Stimulated activated CD8-positive, alpha-beta memory T cell treated with anti-CD3 and anti-CD28 coated beads, Interleukin-15, amount 100 ng/mL, for 24 hours (primary cell): Measurements from ENCODE around the gene MCF2L.
"Not testable (repeated sequence)": the region's sequence is repeated elsewhere in the genome, so short reads cannot be mapped to it uniquely, and the experiment has no call there.

Source experiments
- DNase-seq: peaks from one replicate; pipeline ENCODE4 v3.0.0-alpha.2; 2020; ENCODE audit warnings: low read depth

Gene MCF2L, protein sequence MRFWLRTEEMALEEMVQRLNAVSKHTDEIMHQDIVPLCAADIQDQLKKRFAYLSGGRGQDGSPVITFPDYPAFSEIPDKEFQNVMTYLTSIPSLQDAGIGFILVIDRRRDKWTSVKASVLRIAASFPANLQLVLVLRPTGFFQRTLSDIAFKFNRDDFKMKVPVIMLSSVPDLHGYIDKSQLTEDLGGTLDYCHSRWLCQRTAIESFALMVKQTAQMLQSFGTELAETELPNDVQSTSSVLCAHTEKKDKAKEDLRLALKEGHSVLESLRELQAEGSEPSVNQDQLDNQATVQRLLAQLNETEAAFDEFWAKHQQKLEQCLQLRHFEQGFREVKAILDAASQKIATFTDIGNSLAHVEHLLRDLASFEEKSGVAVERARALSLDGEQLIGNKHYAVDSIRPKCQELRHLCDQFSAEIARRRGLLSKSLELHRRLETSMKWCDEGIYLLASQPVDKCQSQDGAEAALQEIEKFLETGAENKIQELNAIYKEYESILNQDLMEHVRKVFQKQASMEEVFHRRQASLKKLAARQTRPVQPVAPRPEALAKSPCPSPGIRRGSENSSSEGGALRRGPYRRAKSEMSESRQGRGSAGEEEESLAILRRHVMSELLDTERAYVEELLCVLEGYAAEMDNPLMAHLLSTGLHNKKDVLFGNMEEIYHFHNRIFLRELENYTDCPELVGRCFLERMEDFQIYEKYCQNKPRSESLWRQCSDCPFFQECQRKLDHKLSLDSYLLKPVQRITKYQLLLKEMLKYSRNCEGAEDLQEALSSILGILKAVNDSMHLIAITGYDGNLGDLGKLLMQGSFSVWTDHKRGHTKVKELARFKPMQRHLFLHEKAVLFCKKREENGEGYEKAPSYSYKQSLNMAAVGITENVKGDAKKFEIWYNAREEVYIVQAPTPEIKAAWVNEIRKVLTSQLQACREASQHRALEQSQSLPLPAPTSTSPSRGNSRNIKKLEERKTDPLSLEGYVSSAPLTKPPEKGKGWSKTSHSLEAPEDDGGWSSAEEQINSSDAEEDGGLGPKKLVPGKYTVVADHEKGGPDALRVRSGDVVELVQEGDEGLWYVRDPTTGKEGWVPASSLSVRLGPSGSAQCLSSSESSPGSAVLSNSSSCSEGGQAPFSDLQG

DNA sequence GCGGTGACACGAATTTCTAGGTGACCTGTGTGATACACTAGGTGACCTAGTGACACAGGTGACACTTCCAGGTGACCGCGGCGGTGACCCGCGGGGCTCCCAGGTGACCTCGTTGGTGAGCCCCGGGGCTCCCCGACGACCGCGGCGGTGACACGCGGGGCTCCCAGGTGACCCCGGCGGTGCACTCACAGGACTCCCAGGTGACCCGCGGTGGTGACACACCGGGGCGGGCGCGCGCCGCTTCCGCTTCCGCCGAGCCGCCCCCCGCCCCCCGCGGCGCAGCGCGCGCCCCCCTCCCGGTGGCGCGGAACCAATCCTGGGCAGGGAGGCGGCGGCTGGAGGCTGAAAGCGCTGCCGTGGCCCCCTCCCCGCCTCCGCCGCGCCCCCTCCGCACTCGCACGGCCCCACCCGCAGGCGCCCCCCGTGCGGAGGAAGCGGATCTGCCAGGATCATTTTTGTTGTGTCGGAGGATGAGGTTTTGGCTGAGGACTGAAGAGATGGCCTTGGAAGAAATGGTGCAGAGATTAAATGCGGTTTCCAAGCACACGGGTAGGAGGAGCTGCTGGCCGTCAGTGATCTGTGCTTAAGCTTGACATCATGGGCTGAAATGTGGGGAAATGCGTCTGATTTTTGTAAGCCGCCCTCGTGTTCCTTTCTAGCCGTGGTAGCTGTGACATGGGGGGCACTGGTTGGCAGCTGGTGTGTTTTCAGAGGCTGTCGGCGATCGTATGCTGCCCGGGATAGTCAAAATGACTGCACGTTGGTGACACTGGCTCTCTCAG, at the start of gene MCF2L:
Gene MCF2L (plus strand): TSS at position 305 of the 782 bp plus-strand sequence. CDS start 166 bp downstream, at position 471.
- DNase-seq, result peak; percentile 43

DNA sequence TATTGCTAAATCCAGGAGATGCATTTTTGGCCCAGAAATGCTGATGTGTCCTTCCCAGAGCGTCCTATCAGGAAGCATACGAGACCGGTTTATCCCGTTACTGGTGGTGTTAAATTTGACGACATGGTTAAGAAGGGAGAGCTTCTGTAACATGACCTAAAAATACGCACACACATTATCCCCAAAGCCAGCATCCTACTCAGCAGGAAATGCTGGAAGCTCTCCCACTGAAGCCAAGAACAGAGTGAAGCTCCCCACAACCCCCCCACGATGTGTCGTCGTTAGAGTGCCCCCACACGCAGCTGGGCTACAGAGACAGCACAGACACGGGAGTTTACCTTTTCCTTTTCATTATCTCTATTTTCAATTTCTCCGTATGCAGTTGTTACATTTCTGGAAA, 45.1 kb upstream of the MCF2L start:
- DNase-seq, result no peak

DNA sequence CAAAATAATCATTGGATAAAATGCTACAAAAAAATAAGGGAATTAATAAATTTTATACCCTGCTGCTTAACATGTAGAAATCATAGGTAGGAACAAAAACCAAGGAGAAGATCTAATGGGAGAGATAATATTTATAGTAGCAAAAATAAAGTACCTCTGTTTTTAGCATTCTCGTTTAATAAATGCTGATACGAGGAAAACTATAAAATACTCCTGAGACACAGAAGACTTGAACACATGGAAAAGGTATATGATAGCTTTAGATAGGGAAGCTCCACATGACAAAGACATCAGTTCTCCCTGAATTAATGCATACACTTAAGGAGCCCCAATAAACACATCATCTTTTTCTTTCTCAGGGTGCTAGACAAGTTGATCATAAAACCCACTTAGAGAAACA, 44.6 kb upstream of the MCF2L start:
- DNase-seq, result no peak

DNA sequence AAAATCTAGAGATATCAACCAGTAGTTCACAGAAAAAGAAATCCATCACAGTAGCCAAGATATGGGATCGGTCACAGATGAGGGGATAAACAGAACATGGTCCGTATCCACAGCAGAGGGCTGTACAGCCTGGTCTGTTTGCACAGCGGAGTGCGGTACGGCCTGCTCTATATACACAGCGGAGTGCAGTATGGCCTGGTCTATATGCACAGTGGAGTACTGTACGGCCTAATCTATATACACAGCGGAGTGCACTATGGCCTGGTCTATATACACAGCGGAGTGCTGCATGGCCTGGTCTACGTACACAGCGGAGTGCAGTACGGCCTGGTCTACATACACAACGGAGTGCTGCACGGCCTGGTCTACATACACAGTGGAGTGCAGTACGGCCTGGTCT, 43.0 kb upstream of the MCF2L start:
- no peak for DNase-seq

DNA sequence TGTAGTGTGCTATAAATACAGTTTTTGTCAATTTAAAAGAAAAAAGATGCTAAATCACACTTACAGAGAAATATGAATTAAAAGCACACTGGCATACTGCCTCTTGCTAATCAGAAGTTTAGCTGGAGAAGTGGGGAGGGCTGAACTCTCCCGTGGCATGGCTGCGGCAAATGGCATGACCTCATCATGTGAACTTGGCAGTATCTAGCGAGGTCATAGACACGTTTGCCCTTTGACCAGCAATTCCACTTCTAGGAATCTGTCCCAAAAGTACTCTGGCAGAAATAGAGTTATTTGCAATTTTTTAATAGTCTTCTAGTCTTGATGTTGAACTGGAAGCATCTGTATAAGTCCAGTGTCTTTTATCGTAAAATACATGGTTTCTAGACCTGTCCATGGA, 42.0 kb upstream of the MCF2L start:
- DNase-seq, result no peak

DNA sequence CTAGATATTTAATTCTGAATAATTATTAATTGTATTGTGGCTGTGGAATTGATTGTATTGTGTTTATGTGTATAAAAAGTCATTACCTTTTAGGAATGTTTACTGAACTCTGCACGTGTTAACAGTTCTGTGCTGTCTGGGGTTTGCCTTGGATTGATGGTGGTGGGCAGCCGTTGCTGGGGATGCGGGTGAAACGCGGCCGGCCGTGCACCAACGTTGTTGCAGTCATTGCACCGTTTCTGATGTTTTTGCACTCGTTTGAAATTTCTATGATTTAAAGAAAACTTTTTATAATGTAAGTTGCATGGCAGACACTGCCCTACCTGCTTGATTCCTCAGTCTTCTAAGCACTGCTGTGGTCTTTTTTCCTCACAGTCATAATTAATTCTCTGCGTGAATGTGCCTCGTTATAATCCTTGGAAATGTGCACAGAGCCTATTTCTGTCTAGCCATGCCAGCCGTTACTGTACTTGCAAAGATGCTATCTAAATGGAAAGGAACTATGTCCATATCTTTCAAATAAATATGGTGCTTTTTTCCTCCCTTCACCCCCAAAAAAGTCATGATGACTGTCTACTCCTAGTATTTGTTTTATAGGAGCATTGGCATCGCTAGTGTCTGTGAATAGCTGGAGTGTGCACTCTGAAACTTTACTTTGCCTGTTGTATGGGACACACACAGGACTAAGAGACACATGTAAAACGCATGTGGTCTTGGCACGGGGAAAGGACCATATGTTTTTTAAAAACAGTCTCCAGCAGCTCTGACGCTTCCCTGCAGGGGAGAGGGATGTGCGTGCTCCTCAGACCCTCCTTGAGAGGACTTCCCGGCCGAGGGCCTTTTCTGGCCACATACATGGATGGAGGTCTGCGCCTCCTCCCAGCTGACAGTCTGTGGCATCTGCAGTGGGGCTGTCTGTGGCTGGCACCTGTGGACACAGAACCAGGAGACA, 40.7 kb upstream of the MCF2L start:
- no peak for DNase-seq

DNA sequence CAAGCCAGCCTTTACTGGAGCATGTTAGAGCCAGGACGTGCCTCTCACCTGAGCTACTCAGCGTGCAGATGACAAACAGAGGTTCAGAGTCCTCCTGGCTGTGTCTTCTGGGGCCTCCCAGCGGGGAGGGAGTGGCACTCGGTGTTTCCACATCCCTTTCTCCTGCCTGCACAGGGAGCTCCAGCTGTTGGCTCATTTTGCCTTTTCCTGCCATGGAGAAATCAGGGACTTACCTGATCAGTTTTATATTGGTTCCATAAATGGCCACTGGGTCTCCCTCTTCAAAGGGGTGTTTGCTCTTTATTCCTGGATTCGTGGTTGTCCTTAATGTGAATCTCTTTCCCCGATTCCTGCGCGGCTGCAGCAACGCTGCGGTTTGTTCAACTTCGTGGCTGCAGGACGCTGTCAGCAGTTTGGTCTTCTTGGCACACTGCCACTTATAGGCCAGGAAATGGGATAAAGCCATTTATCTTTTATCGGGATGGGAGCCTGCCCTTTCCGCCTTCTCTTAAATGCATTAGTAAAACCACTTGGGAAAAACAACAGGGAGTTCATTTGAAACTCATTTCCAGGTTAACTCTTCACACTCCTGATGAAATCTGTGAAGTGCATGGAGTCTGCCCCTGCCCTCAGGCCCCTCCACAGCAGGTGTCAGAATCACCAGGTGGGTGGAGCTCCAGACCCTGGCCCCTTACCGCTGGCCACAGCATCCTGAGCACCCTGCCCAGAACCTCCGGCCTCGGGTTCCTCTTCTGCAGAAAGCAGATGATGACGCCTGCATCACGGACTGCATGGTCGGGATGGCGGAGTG, 39.8 kb upstream of the MCF2L start:
- DNase-seq, result no peak

DNA sequence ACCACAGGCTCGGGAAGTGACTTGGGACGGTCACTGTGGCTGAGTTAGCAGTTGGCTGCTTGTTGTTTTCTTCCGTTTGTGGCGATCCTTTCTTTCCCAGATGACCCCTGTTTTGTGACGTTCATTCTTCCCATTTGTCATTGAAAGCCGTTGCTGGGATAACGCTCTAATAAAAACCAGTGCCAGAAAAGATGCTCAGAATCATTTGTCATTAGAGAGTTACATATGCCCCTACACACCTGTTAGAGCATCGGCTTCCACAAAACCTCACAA, 39.3 kb upstream of the MCF2L start:
- no peak for DNase-seq

DNA sequence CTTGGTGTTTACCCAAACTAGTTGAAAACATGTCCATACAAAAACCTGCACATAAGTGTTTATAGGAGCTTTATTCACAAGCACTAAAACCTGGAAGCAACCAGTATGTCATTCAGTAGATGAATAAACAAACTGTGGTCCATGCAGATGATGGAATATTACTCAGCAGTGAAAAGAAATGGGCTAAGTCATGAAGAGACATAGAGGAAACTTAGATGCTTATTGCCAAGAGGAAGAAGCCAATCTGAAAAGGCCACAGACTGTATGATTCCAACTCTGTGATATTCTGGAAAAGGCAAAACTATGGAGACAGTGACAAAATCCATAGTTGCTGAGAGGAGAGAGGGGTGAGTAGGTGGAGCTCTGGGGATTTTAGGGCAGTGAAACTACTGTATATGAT, 38.8 kb upstream of the MCF2L start:
- DNase-seq, result no peak

DNA sequence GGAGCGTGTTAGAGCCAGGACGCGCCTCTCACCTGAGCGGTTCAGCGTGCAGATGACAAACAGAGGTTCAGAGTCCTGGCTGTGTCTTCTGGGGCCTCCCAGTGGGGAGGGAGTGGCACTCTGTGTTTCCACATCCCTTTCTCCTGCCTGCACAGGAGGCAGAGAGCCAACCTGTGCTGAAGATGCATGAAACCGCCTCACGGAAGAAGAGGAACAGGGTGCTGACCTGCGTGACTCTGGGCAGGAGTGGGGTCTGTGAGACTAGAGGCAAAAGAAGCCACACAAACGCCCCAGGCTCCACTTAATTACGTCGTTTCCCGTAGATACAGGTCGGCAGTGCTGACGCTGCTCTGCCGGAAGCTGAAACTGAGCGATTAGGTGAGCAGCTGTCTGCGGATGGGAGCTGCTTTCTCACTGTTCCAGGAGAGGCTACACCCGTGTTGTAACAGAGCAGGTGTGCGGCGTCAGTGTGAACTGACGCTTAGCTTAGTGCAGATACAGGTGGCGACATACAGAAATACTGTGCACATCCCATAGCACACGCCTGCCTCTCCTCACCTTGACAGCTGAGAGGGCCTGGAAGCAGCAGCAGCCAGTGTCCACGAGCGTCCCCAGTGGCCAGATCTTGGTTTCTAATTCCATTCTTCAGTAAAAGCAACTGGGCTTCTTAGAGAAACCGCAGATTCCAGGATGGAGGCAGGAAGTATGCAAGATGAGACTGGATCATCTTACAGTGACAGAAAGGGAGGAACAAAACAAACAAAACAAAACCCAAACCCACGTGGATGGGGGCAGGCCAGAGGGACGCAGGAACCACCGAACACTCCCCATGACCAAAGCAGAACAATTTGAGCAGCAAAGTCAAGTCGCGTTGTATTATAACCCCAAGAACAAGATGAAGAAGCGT, 37.7 kb upstream of the MCF2L start:
- no peak for DNase-seq

DNA sequence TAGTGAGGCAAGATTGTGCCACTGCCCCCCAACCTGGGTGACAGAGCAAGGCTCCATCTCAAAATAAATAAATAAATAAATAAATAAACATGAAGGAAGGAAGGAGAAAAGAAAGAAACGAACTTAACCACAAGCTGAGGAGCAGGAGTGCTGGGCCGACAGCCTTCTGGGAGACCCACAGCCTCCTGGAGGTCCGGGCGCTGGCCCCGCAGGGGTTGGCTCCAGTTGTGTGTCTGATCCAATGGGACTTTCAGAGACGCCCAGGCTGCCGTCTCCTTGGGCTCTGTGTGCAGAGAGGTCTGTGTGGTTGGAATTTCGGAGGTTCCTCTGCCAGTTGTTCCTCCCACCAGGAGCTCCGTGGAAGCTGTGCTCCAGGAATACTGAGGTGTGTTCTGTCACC, 36.0 kb upstream of the MCF2L start:
- no peak for DNase-seq

DNA sequence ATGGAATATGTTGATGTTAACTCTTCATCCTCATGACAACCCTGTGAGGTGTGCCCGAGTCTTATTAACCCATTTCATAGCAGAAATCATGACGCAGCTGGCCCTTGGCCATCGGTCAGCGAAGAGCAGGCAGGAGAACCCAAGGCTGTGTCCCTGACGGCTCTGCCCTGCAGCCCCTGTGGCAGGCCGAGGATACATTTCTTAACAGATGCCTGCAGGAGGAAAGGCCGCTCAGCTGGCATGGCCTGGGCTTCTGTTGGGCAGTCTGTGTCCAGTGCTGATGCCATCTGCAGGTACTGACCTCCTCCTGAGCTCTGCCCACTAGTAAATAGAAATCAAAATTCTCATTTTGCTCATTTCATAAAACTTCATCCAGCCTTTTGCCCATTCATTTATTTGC, 35.4 kb upstream of the MCF2L start:
- DNase-seq, result no peak

DNA sequence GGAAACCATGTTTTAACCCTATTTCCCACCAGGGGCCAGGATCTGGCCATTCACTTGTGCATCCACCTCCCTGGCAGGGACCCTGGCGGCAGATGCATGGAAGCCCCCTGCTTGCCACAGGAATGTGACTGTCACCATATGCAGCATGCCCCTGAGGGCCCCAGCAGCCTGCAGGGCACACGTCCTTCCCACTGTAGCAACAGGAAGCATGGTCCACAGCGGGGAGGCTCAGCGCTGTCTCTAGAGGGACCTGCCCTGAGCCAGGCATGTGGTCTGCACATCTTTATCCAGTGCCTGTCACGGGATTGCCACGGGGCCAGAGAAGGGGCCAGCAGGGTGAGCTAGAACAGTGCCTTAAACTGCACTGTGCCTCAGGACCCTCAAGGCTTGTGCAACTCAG, 34.9 kb upstream of the MCF2L start:
- DNase-seq, result no peak

DNA sequence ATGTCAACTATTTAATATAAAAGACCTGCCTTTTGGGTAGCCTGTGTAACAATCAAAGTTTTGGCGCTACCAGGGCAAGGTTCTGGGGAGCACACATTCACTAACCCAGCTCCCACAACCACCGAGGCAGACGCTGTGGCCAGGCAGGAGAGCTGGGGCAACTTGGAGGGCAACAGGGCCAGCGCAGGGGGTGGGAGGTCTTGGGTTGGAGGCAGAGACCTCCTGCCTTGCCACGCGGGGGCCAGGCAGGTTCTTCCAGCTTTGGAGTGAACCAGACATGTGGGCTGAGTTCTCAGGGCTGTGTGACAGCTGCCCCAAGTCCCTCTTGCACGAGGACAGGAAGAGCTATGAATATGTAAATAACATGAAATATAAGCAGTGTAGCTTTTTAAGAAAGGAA, 30.3 kb upstream of the MCF2L start:
- no peak for DNase-seq

DNA sequence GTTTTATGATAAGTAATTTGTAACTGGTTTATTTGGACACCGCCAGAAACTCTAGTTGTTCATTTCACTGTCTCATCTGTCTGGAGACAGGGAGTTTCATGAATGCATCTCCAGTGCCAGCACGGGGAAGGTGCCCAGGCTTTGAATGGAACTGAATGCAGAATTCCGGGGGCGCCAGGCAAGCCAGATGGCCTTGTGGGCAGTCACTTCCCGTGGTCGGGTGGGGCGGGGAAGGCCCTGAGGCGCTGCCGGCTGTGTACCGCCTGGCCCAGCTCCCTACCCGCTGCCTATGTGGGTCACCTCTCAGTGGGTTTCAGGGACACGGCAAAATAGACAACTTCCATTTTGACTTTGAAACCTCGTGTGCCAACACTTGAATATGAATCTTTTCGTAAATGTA, 28.8 kb upstream of the MCF2L start:
- no peak for DNase-seq

DNA sequence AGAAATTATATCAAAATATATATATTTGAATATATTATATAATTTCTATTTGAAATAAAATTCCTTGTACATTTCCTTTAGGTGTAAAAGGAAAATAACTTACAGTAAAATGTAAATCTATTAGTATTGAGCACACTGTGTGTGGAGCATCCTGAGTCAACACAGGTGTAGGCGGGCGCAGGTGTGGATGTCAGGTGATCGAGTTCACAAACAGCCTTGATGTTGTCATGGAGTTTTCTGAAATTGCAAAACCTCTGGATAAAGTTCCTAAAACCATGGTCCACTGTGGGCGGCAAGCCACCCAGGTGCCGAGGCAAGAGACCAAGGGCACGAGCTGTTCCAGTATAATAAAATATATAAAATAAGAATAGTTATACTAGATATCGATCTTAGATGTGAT, 27.7 kb upstream of the MCF2L start:
- DNase-seq, result no peak

DNA sequence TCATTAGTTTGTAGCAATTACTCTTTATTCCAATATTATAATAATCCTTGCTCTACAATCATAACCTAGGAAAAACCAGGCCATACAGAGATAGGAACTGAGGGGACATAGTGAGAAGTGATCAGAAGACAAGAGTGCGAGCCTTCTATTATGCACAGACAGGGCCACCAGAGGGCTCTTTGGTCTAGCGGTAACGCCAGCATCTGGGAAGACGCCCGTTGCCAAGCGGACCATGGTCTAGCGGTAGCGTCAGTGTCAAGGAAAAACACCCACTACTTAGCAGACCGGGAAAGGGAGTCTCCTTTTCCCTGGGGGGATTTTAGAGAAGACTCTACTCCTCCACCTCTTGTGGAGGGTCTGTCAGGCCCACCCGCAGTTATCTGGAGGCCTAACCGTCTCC, 27.2 kb upstream of the MCF2L start:
- not testable (repeated sequence) for DNase-seq

DNA sequence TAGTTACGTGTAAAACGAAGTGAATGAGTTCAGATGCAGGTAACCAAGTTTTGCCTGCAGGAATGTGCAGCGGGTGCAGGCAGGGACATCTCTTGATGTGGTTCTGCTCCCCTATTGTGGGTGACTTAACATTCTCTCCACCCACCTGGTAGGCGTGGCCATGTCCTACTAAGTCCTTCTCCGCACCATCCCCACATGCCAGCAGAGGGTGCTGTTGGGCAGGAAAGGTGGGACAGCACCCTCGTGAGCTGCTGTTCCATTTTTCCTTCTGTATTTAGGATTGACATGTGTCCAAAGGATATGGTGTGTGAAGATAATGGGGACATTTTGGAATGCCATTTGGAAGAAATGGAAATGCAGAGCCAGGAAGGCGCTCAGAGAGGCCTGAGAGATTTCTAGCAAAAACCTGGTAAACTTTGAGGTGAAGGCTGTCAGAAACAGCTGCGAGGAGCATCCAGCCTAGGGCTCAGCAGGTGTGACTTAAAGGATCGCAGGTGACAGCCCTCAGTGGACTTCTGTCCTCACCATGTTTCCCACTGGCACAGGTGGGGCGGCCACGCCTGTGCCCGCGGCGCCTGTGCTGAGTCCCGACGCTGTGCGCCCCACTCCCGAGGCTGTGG, 26.2 kb upstream of the MCF2L start:
- DNase-seq, result peak; percentile 92
